DOHH2 (cell line): ENCODE measurements around the gene PASD1.

Experiments used
- CTCF ChIP-seq: fragments of 200-600 bp; sonication (generic); IDR thresholded peaks from one replicate; pipeline ENCODE4 v1.5.1; 2014; ENCODE audit warnings: antibody characterized with exemption, mild to moderate bottlenecking, low read depth, low read length; ENCODE audit not compliant: poor library complexity, severe bottlenecking
- EZH2phosphoT487 ChIP-seq: fragments of 200-600 bp; sonication (generic); IDR thresholded peaks from 2 replicates; pipeline ENCODE4 v1.6.1; 2017; ENCODE audit warnings: borderline replicate concordance, mild to moderate bottlenecking, antibody characterized with exemption, low read length, moderate library complexity, mixed read lengths

GRCh38 chrX:151687635-151688034, 124.2 kb downstream of the PASD1 start:
- TF ChIP-seq CTCF (no peak), EZH2phosphoT487 (no peak)
